K562 (cell line): ENCODE data around the gene RNF181. TPM values are rescaled to one million over a fixed set of nuclear protein-coding genes. Genes with fewer than 3 reads are reported as not detected.

ENCODE experiments used
- ELF2 ChIP-seq: fragments of 250-450 bp; sonication (Bioruptor Pico); IDR thresholded peaks from 2 replicates; pipeline ENCODE4 v1.5.0; 2021; ENCODE audit warnings: mild to moderate bottlenecking
- FOXK2 ChIP-seq, 2 experiments: fragments of 450-650 bp; IDR thresholded peaks in 1 of 2; conservative IDR thresholded peaks in 1 of 2; 2 replicates each; pipeline ENCODE4 v1.6.1; 2016; ENCODE audit warnings: low read depth in 2 of 2, mild to moderate bottlenecking in 1 of 2
- FOXM1 ChIP-seq, 2 experiments: fragments of 450-650 bp in 1 of 2; sonication (generic) in 1 of 2; formaldehyde crosslinking in 1 of 2; IDR thresholded peaks; 2 replicates each; pipeline versions ENCODE4 v1.6.1 to v1.9.0; 2017 to 2022; ENCODE audit warnings: low read depth in 2 of 2, mild to moderate bottlenecking in 2 of 2, missing genetic modification reagents in 1 of 2, moderate library complexity in 1 of 2
- GABPA ChIP-seq: fragments of 200-800 bp; sonication (Bioruptor generic); conservative IDR thresholded peaks from 2 replicates; pipeline ENCODE4 v1.6.1; 2016; ENCODE audit warnings: low read depth, missing genetic modification characterization, missing compliant biosample characterization
- HDAC3 ChIP-seq: fragments of 450-650 bp; IDR thresholded peaks from 2 replicates; pipeline ENCODE4 v1.6.1; 2018; ENCODE audit warnings: borderline replicate concordance, mild to moderate bottlenecking, moderate library complexity; ENCODE audit not compliant: partially characterized antibody
- NFYB ChIP-seq: IDR thresholded peaks from 2 replicates; pipeline ENCODE4 v1.6.1; 2011; ENCODE audit warnings: mild to moderate bottlenecking, moderate library complexity; ENCODE audit not compliant: insufficient read length; ENCODE audit errors: extremely low read depth
- NR1H2 ChIP-seq: sonication (generic); formaldehyde crosslinking; IDR thresholded peaks from 2 replicates; pipeline ENCODE4 v1.4.0; 2020; ENCODE audit warnings: mild to moderate bottlenecking, missing genetic modification reagents
- RBBP5 ChIP-seq: fragments of 200-600 bp; sonication (generic); IDR thresholded peaks from 2 replicates; pipeline ENCODE4 v1.6.1; 2012; ENCODE audit warnings: borderline replicate concordance, mild to moderate bottlenecking, low read length, control low read depth, inconsistent platforms; ENCODE audit not compliant: insufficient read depth, poor library complexity, severe bottlenecking
- SAFB ChIP-seq: fragments of 200-400 bp; formaldehyde crosslinking; IDR thresholded peaks from 2 replicates; pipeline ENCODE4 v1.6.1; 2017; ENCODE audit warnings: low read depth, low read length, borderline replicate concordance
- SUPT5H ChIP-seq: fragments of 450-650 bp; IDR thresholded peaks from 2 replicates; pipeline ENCODE4 v1.6.1; 2016
- TBP ChIP-seq: optimal IDR thresholded peaks from 2 replicates; pipeline ENCODE3; 2011; ENCODE audit warnings: low read depth, low read length, improper control_type of control experiment
- TCFL5 ChIP-seq: fragments of 250-450 bp; sonication (Bioruptor Pico); conservative IDR thresholded peaks from 2 replicates; pipeline ENCODE4 v1.6.1; 2021; ENCODE audit warnings: mild to moderate bottlenecking, moderate library complexity, matching md5 sums
- TEAD4 ChIP-seq, 2 experiments: sonication (generic) in 1 of 2; formaldehyde crosslinking in 1 of 2; IDR thresholded peaks; 2 replicates each; pipeline versions ENCODE4 v1.6.1 to v1.8.0; 2012 to 2022; ENCODE audit warnings: borderline replicate concordance in 1 of 2, inconsistent platforms in 1 of 2, low read length in 1 of 2, mild to moderate bottlenecking in 1 of 2, missing genetic modification reagents in 1 of 2
- TOE1 ChIP-seq, 2 experiments: fragments of 450-650 bp in 1 of 2; sonication (generic) in 1 of 2; formaldehyde crosslinking in 1 of 2; IDR thresholded peaks; 2 replicates each; pipeline versions ENCODE4 v1.7.1 to v1.8.0; 2016 to 2022; ENCODE audit warnings: borderline replicate concordance in 2 of 2, mild to moderate bottlenecking in 2 of 2, antibody characterized with exemption in 1 of 2, inconsistent platforms in 1 of 2, low read depth in 1 of 2, missing genetic modification reagents in 1 of 2, moderate library complexity in 1 of 2
- TSHZ1 ChIP-seq: fragments of 250-450 bp; sonication (Bioruptor Pico); IDR thresholded peaks from 2 replicates; pipeline ENCODE4 v1.4.0; 2020; ENCODE audit warnings: mild to moderate bottlenecking, moderate library complexity
- ZNF165 ChIP-seq: fragments of 250-450 bp; sonication (Bioruptor Pico); IDR thresholded peaks from 2 replicates; pipeline ENCODE4 v1.4.0; 2020; ENCODE audit warnings: borderline replicate concordance
- polyA plus RNA-seq, 8 experiments: library from polyadenylated mRNA; depleted of rRNA in 4 of 8; stranded (reverse) in 5 of 8; unstranded in 3 of 8; fragments of >200 nt; fragmentation: Nextera tagmentation in 2 of 8; fragmentation: Illumina TruSeq in 1 of 8; extraction: Ambion mirVana in 2 of 8; extraction: Trizol in 1 of 8; gene quantifications; 2 replicates each; pipeline versions ENCODE4 v1.2.1 to v1.2.3, GENCODE V29; 2011 to 2014; ENCODE audit warnings: inconsistent platforms in 1 of 8, missing spikeins in 1 of 8
- total RNA-seq, 7 experiments: library from RNA; depleted of rRNA in 6 of 7; stranded (reverse); fragments of >200 nt in 6 of 7; fragmentation: Illumina TruSeq in 2 of 7; extraction: Trizol in 2 of 7; gene quantifications; 2 replicates each; pipeline versions ENCODE4 v1.2.1 to v1.2.3, GENCODE V29; 2011 to 2021; ENCODE audit warnings: low replicate concordance in 1 of 7
- TF ChIP-seq, protein P1 (sequence below): fragments of 450-650 bp; IDR thresholded peaks from 2 replicates; pipeline ENCODE4 v1.6.1; 2016
- TF ChIP-seq, protein P2 (sequence below): fragments of 250-450 bp; sonication (Bioruptor Pico); IDR thresholded peaks from 2 replicates; pipeline ENCODE4 v1.5.0; 2021

RNF181 gene
- total and polyA plus RNA-seq, 9 of the 15 experiments (the other 6 are each of a cell fraction or from before 2014, with no cell fraction given): 139 to 492 (median 253) TPM

- TF ChIP-seq ELF2 (peak; percentile 76), TSHZ1 (CRISPR knock-in tag) (no peak), TEAD4 (IDR thresholded peaks at IDR 0.05; ENCODE audit: low read length) (no peak), TEAD4 (CRISPR knock-in tag; IDR thresholded peaks at IDR 0.05; ENCODE audit: borderline replicate concordance) (no peak), FOXK2 (conservative IDR thresholded peaks at IDR 0.05 in 1 of 2, IDR thresholded peaks at IDR 0.05 in 1 of 2; ENCODE audit: low read depth in 2 of 2) (peak; percentile 36 to 67; a peak in 1 of 4 replicates), FOXM1 (IDR thresholded peaks at IDR 0.05; ENCODE audit: low read depth) (0 out of 2 replicates have a peak, but pooled peaks have one; percentile 19), FOXM1 (CRISPR knock-in tag; IDR thresholded peaks at IDR 0.05; ENCODE audit: low read depth) (no peak), GABPA (tag) (peak; percentile 81), ZNF165 (no peak), RBBP5 (peak; percentile 60), NFYB (peak; percentile 87), TOE1 (IDR thresholded peaks at IDR 0.05; ENCODE audit: borderline replicate concordance) (peak; percentile 95), TOE1 (CRISPR knock-in tag; IDR thresholded peaks at IDR 0.05; ENCODE audit: borderline replicate concordance, low read depth) (no peak), HDAC3 (no peak), TCFL5 (no peak), SUPT5H (peak; percentile 90), NR1H2 (CRISPR knock-in tag) (no peak), SAFB (no peak), TBP (peak; percentile 88)
- TF ChIP-seq, protein P1, sequence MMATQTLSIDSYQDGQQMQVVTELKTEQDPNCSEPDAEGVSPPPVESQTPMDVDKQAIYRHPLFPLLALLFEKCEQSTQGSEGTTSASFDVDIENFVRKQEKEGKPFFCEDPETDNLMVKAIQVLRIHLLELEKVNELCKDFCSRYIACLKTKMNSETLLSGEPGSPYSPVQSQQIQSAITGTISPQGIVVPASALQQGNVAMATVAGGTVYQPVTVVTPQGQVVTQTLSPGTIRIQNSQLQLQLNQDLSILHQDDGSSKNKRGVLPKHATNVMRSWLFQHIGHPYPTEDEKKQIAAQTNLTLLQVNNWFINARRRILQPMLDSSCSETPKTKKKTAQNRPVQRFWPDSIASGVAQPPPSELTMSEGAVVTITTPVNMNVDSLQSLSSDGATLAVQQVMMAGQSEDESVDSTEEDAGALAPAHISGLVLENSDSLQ: no peak; the same call in 1 of the 2 replicates
- TF ChIP-seq, protein P2, sequence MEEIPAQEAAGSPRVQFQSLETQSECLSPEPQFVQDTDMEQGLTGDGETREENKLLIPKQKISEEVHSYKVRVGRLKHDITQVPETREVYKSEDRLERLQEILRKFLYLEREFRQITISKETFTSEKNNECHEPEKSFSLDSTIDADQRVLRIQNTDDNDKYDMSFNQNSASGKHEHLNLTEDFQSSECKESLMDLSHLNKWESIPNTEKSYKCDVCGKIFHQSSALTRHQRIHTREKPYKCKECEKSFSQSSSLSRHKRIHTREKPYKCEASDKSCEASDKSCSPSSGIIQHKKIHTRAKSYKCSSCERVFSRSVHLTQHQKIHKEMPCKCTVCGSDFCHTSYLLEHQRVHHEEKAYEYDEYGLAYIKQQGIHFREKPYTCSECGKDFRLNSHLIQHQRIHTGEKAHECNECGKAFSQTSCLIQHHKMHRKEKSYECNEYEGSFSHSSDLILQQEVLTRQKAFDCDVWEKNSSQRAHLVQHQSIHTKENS (CRISPR knock-in tag): no peak
Observed at GRCh38 chr2:85595301-85596025, at the start of gene RNF181 (continued).
